Peyer's patch (tissue), 4 donors: ENCODE data around the gene CARHSP1.
"Not testable (repeated sequence)": the region's sequence is repeated elsewhere in the genome, so short reads cannot be mapped to it uniquely, and the experiment has no call there.

Experiments
- CTCF ChIP-seq, 6 experiments: fragments of 450-650 bp in 4 of 6; fragments of 200-600 bp in 2 of 6; sonication (generic) in 1 of 6; IDR thresholded peaks; one replicate each; pipeline ENCODE4 v1.5.1; 2017 to 2019; ENCODE audit warnings: antibody characterized with exemption in 6 of 6, mild to moderate bottlenecking in 3 of 6, moderate library complexity in 1 of 6
- POLR2A ChIP-seq, 2 donors: fragments of 450-650 bp; IDR thresholded peaks; one replicate each; pipeline ENCODE4 v1.5.1; 2017; ENCODE audit warnings: antibody characterized with exemption in 2 of 2, mild to moderate bottlenecking in 2 of 2, moderate library complexity in 2 of 2

DNA sequence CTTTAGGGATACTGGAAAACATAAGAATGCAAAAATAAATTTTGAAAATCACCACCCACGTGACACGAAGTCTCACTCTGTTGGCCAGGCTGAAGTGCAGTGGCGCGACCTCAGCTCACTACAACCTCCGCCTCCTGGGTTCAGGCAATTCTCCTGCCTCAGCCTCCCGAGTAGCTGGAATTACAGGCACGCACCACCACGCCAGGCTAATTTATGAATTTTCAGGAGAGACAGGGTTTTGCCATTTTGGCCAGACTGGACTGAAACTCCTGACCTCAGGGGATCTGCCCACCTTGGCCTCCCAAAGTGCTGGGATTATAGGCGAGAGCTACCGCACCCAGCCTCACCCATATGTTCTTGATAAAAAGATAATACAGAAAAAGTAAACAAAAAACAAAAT, 48.5 kb upstream of the CARHSP1 start:
- TF ChIP-seq CTCF, POLR2A (IDR thresholded peaks at IDR 0.05): not testable (repeated sequence)
